Measurements from ENCODE around the gene ENTREP3.
"Not testable (repeated sequence)": the region's sequence is repeated elsewhere in the genome, so short reads cannot be mapped to it uniquely, and the experiment has no call there.

Gene ENTREP3

GRCh38 chr1:155251566-155251965, 3.7 kb downstream of the ENTREP3 start:
- no peak for DNase-seq (ENCODE audit: low read depth, low spot score)

GRCh38 chr1:155250633-155251449, 4.4 kb downstream of the ENTREP3 start:
- peak; percentile 93 for DNase-seq (ENCODE audit: low read depth, low spot score)

- no peak for DNase-seq (ENCODE audit: low read depth, low spot score)
Measured at GRCh38 chr1:155250246-155250632, 5.0 kb downstream of the ENTREP3 start.

- no peak for DNase-seq (ENCODE audit: low read depth, low spot score)
Measured at GRCh38 chr1:155247667-155248553, 7.4 kb downstream of the ENTREP3 start.

GRCh38 chr1:155246796-155247195, 8.5 kb downstream of the ENTREP3 start:
- not testable (repeated sequence) for DNase-seq (ENCODE audit: low read depth, low spot score)

- DNase-seq (ENCODE audit: low read depth, low spot score) = no peak
Measured at GRCh38 chr1:155245163-155245524, 10.1 kb downstream of the ENTREP3 start.

- peak; percentile 86 for DNase-seq (ENCODE audit: low read depth, low spot score)
Measured at GRCh38 chr1:155244368-155245162, 10.7 kb downstream of the ENTREP3 start.

GRCh38 chr1:155242805-155243358, 12.4 kb downstream of the ENTREP3 start:
- no peak for DNase-seq (ENCODE audit: low read depth, low spot score)

- DNase-seq (ENCODE audit: low read depth, low spot score) = no peak
Measured at GRCh38 chr1:155241841-155242264, 13.4 kb downstream of the ENTREP3 start.

- DNase-seq (ENCODE audit: low read depth, low spot score) = no peak
Measured at GRCh38 chr1:155241069-155241679, 14.1 kb downstream of the ENTREP3 start.

GRCh38 chr1:155236451-155236850, 18.8 kb downstream of the ENTREP3 start:
- DNase-seq (ENCODE audit: low read depth, low spot score) = no peak

- not testable (repeated sequence) for DNase-seq (ENCODE audit: low read depth, low spot score)
Measured at GRCh38 chr1:155235375-155235774, 19.9 kb downstream of the ENTREP3 start.

- DNase-seq (ENCODE audit: low read depth, low spot score) = not testable (repeated sequence)
Measured at GRCh38 chr1:155233502-155233901, 21.8 kb downstream of the ENTREP3 start.

- not testable (repeated sequence) for DNase-seq (ENCODE audit: low read depth, low spot score)
Measured at GRCh38 chr1:155232001-155232978, 23.0 kb downstream of the ENTREP3 start.

GRCh38 chr1:155231302-155231701, 24.0 kb downstream of the ENTREP3 start:
- not testable (repeated sequence) for DNase-seq (ENCODE audit: low read depth, low spot score)

- no peak for DNase-seq (ENCODE audit: low read depth, low spot score)
Measured at GRCh38 chr1:155228096-155228427, 27.2 kb downstream of the ENTREP3 start.

GRCh38 chr1:155227261-155228095, 27.8 kb downstream of the ENTREP3 start:
- DNase-seq (ENCODE audit: low read depth, low spot score) = peak; percentile 98

GRCh38 chr1:155226910-155227260, 28.4 kb downstream of the ENTREP3 start:
- DNase-seq (ENCODE audit: low read depth, low spot score) = no peak
